GM12872 (cell line): ENCODE results near the gene TFR2.

ENCODE experiments used
- TF ChIP-seq, protein P1 (sequence below): IDR thresholded peaks from 3 replicates; pipeline ENCODE4 v1.5.1; 2011; ENCODE audit warnings: low read depth, mild to moderate bottlenecking, low read length, moderate library complexity; ENCODE audit not compliant: insufficient read depth

The TFR2 gene

DNA sequence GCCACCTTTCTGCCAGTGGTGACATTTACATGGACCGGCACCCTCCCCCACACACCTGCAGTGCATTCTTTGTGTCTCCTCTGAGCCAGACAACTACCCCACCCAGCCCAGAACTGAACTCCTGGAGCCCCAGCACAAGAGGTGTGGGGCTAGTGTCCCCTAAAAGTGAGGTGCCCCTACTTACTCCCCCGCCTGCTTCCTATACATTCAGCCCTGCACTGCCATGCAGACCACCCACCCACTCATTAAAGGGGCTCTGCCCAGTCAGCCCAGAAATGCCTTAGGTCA, 69.6 kb downstream of the TFR2 start:
- TF ChIP-seq, protein P1, sequence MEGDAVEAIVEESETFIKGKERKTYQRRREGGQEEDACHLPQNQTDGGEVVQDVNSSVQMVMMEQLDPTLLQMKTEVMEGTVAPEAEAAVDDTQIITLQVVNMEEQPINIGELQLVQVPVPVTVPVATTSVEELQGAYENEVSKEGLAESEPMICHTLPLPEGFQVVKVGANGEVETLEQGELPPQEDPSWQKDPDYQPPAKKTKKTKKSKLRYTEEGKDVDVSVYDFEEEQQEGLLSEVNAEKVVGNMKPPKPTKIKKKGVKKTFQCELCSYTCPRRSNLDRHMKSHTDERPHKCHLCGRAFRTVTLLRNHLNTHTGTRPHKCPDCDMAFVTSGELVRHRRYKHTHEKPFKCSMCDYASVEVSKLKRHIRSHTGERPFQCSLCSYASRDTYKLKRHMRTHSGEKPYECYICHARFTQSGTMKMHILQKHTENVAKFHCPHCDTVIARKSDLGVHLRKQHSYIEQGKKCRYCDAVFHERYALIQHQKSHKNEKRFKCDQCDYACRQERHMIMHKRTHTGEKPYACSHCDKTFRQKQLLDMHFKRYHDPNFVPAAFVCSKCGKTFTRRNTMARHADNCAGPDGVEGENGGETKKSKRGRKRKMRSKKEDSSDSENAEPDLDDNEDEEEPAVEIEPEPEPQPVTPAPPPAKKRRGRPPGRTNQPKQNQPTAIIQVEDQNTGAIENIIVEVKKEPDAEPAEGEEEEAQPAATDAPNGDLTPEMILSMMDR, result no peak

DNA sequence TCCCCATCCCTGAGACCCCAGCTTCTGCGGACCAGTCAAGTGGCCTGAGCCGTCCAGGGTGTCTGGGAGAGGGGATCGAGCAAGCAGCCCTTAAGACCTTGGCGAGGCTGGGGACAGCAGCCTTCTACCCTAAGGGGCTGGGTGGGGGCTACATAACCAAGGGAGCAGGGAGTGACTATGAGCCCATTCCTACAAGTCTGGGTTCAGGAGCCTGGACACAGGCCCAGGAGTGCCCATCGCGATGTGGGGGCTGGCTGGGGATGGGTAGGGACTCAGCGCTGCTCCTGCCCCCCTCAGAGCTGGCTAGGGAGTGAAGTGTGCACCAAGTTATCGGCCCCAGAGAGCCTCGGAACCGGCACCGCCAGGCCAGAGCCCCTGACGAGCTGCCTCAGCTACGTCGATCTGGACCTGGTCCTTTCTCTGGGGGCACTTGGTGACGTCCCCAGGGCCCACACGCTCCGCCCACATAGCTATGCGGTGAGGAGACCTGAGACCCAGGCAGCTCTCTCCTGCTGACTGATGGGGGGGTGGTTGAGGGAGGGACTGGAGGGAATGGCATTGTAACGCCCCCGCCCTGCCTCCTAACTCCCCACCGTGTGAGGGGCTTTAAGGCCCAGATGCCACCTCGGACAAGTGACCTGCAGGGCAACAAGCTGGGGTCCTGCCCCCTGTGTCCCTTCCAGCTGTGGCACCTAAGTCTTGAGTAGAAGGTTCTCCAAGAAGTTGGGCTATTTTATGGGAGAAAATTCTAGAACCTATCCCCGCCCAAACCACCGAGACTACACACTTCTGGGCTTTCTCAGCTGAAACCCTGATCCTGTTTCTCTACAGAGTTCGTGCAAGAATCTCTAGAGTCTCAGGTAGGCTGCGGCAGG, 70.2 kb downstream of the TFR2 start:
- TF ChIP-seq, protein P1, result no peak
